Measurements from ENCODE around the gene KCTD15.

DNA sequence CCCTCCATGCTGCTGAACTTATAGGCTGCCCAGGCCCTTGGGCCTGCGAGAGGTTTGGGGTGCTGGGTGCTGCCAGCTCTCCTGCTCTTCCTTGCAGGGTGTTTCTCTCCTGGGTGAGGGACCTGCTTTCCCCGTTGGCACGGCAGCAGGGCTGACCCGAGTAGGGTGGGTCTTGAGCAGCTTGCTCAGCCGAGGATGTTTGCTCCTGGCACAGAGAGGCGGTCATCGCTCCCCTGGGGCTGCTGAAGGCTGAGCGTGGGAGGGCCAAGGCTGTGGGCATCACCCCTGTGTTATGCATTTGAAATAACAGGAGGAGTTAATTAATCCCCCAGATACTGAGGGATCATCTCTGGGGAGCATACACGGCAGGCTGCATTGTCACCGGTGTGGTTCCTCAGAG is 5.3 kb downstream of the KCTD15 start:
- TF ChIP-seq, protein P1, sequence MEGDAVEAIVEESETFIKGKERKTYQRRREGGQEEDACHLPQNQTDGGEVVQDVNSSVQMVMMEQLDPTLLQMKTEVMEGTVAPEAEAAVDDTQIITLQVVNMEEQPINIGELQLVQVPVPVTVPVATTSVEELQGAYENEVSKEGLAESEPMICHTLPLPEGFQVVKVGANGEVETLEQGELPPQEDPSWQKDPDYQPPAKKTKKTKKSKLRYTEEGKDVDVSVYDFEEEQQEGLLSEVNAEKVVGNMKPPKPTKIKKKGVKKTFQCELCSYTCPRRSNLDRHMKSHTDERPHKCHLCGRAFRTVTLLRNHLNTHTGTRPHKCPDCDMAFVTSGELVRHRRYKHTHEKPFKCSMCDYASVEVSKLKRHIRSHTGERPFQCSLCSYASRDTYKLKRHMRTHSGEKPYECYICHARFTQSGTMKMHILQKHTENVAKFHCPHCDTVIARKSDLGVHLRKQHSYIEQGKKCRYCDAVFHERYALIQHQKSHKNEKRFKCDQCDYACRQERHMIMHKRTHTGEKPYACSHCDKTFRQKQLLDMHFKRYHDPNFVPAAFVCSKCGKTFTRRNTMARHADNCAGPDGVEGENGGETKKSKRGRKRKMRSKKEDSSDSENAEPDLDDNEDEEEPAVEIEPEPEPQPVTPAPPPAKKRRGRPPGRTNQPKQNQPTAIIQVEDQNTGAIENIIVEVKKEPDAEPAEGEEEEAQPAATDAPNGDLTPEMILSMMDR (IDR thresholded peaks at IDR 0.05; ENCODE audit: borderline replicate concordance, extremely low read depth, low read length, poor library complexity, severe bottlenecking) = no peak
- no peak for TF ChIP-seq EZH2 (IDR thresholded peaks at IDR 0.05; ENCODE audit: borderline replicate concordance, low read depth, low read length, severe bottlenecking)

All from DND-41 (cell line).